ENCODE data around the gene PPP1R3G. TPM values are rescaled to one million over a fixed set of nuclear protein-coding genes. Genes with fewer than 3 reads are reported as not detected.

PPP1R3G gene
- total and polyA plus RNA-seq, 2 of the 13 experiments (the other 11 are each of a cell fraction or from before 2014, with no cell fraction given) = 1.2 to 1.3 TPM

GRCh38 chr6:5073992-5074391, 11.1 kb upstream of the PPP1R3G start (continued):
- TF ChIP-seq ZNF101 (CRISPR knock-in tag; IDR thresholded peaks at IDR 0.05; ENCODE audit: borderline replicate concordance, low read depth) (no peak), ZNF350 (CRISPR knock-in tag; IDR thresholded peaks at IDR 0.05; ENCODE audit: borderline replicate concordance, low read depth) (no peak), BORCS8-MEF2B (CRISPR knock-in tag; IDR thresholded peaks at IDR 0.05) (no peak), PHF20 (CRISPR knock-in tag; IDR thresholded peaks at IDR 0.05) (no peak), ZNF83 (CRISPR knock-in tag; IDR thresholded peaks at IDR 0.05; ENCODE audit: borderline replicate concordance) (no peak), NR2F6 (IDR thresholded peaks at IDR 0.05) (peak; percentile 63), NR2F6 (CRISPR knock-in tag; IDR thresholded peaks at IDR 0.05) (peak; percentile 52), MAFK (conservative IDR thresholded peaks at IDR 0.05 in 1 of 2, IDR thresholded peaks at IDR 0.05 in 1 of 2; ENCODE audit: low read length in 2 of 2) (0 out of 4 replicates have a peak, but pooled peaks of 1 of the 2 experiments have one; percentile 3), POGZ (CRISPR knock-in tag; IDR thresholded peaks at IDR 0.05) (peak; percentile 56; the same call in 1 of the 2 replicates), SNRNP70 (IDR thresholded peaks at IDR 0.05; ENCODE audit: low read depth, low read length) (no peak), PPARG (CRISPR knock-in tag; conservative IDR thresholded peaks at IDR 0.05) (peak; percentile 90), BCL6 (CRISPR knock-in tag; IDR thresholded peaks at IDR 0.05) (peak; percentile 91), HIVEP1 (CRISPR knock-in tag; IDR thresholded peaks at IDR 0.05) (no peak)

- no peaks in the 10 kb centered on the region for H3K9me3 ChIP-seq (ENCODE audit: low read length)
- ChIA-PET CTCF (ENCODE audit: low intra/inter-chr PET ratio, low total read pairs) (no interaction called here), POLR2A (no interaction called here)
- no peaks in the 10 kb centered on the region for H3K27me3 ChIP-seq (ENCODE audit: control insufficient read depth in 1 of 2, insufficient read depth in 2 of 2, low read length in 2 of 2)
- DNase-seq (ENCODE audit: low spot score) = no peak
- H3K79me2 ChIP-seq (ENCODE audit: insufficient read depth, low read length) = peaks cover 5% of the 10 kb centered on the region
- WGBS (ENCODE audit: low lambda C conversion rate) = 98% methylated on average over 11 of the region's 11 CpGs
- in situ Hi-C loops (cut with HindIII; ENCODE audit: extremely low pct_ligation_motif_present, low pct_unique_long_range_greater_than_20kb) = no loop called here
- no peaks in the 10 kb centered on the region for H4K20me1 ChIP-seq (ENCODE audit: insufficient read depth, low read length)
- no peak overlapping the region for H3K4me2 ChIP-seq (ENCODE audit: low read depth, low read length)
- intact Hi-C loops (cut with micrococcal nuclease; ENCODE audit: unreplicated experiment) = no loop called here
- no peak for ATAC-seq
- H3K4me1 ChIP-seq (ENCODE audit: insufficient read depth, low read length) = peaks cover 65% of the 10 kb centered on the region
- H2AFZ ChIP-seq (ENCODE audit: low read length) = no peak overlapping the region
- no peak overlapping the region for H3K9ac ChIP-seq (ENCODE audit: insufficient read depth, low read depth, low read length)
- no peak overlapping the region for H3K27ac ChIP-seq (ENCODE audit: extremely low read length, insufficient read depth, low read length)
- BruUV-seq (replicated peaks) = no TSS peak
- H3K36me3 ChIP-seq (replicated peaks in 1 of 2; ENCODE audit: control insufficient read depth in 1 of 2, insufficient read depth in 2 of 2, low read length in 2 of 2) = no peaks in the 10 kb centered on the region; a peak in 1 of 5 replicates
- FAIRE-seq = no peak
- no peak overlapping the region for H3K4me3 ChIP-seq (replicated peaks in 1 of 3; ENCODE audit: insufficient read depth in 1 of 3, low read depth in 2 of 3, low read length in 3 of 3)
- TF ChIP-seq MXD4 (CRISPR knock-in tag; IDR thresholded peaks at IDR 0.05) (no peak), ZNF44 (CRISPR knock-in tag; IDR thresholded peaks at IDR 0.05) (no peak), KDM1A (CRISPR knock-in tag; IDR thresholded peaks at IDR 0.05) (no peak), ZNF704 (CRISPR knock-in tag; IDR thresholded peaks at IDR 0.05; ENCODE audit: borderline replicate concordance) (no peak), ISX (CRISPR knock-in tag; conservative IDR thresholded peaks at IDR 0.05) (no peak), SCMH1 (CRISPR knock-in tag; IDR thresholded peaks at IDR 0.05; ENCODE audit: borderline replicate concordance) (no peak), ZBTB8A (CRISPR knock-in tag; IDR thresholded peaks at IDR 0.05; ENCODE audit: borderline replicate concordance, low read depth) (no peak), ZNF224 (CRISPR knock-in tag; IDR thresholded peaks at IDR 0.05) (no peak), SMARCE1 (IDR thresholded peaks at IDR 0.05; ENCODE audit: borderline replicate concordance) (no peak), ZNF17 (CRISPR knock-in tag; IDR thresholded peaks at IDR 0.05) (no peak), ZNF30 (CRISPR knock-in tag; IDR thresholded peaks at IDR 0.05) (no peak), E2F1 (CRISPR knock-in tag; IDR thresholded peaks at IDR 0.05) (no peak), SMAD3 (CRISPR knock-in tag; IDR thresholded peaks at IDR 0.05) (no peak), ARNT2 (CRISPR knock-in tag; IDR thresholded peaks at IDR 0.05; ENCODE audit: low read depth) (no peak)
These were observed 8.2 kb upstream of the PPP1R3G start for GRCh38 chr6:5076931-5077330.
